Stomach (tissue), 4 donors: Measurements from ENCODE around the gene SEH1L.

Experiments used
- EP300 ChIP-seq: sonication (generic); formaldehyde crosslinking; IDR thresholded peaks from one replicate; pipeline ENCODE4 v1.6.1; 2017; ENCODE audit warnings: antibody characterized with exemption
- POLR2A ChIP-seq, 4 donors: fragments of 450-650 bp; IDR thresholded peaks; one replicate each; pipeline ENCODE4 v1.6.1; 2016; ENCODE audit warnings: antibody characterized with exemption in 4 of 4, control low read depth in 2 of 4, mild to moderate bottlenecking in 1 of 4, moderate library complexity in 1 of 4
- POLR2AphosphoS5 ChIP-seq, 3 donors: sonication (generic); formaldehyde crosslinking; IDR thresholded peaks; one replicate each; pipeline ENCODE4 v1.6.1; 2016; ENCODE audit warnings: antibody characterized with exemption in 3 of 3
- TF ChIP-seq, protein P1 (sequence below), 7 experiments: fragments of 450-650 bp in 4 of 7; fragments of 200-600 bp in 3 of 7; sonication (generic) in 3 of 7; IDR thresholded peaks; one replicate each; pipeline ENCODE4 v1.5.1; 2016 to 2019; ENCODE audit warnings: antibody characterized with exemption in 7 of 7, control low read depth in 2 of 7, mild to moderate bottlenecking in 1 of 7

DNA sequence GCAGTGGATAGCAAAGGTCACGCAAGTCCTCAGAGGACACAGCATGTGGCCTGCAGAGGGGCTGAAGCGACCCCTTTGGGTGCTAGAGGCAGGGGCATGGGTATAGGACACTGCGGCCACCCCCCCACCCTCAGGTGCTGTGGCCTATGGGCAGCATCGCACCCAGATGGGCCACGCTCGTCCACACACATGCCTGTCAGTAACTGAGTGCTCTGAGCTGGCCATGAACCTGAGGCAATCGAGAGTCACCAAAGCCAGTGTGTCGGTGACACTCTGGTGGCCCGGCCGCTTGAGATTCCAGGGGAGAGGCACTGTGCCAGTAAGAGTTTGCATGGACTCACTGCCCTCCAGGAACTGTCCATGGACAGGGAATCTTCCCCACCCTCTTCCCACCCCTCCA is 41.0 kb upstream of the SEH1L start:
- TF ChIP-seq, protein P1, sequence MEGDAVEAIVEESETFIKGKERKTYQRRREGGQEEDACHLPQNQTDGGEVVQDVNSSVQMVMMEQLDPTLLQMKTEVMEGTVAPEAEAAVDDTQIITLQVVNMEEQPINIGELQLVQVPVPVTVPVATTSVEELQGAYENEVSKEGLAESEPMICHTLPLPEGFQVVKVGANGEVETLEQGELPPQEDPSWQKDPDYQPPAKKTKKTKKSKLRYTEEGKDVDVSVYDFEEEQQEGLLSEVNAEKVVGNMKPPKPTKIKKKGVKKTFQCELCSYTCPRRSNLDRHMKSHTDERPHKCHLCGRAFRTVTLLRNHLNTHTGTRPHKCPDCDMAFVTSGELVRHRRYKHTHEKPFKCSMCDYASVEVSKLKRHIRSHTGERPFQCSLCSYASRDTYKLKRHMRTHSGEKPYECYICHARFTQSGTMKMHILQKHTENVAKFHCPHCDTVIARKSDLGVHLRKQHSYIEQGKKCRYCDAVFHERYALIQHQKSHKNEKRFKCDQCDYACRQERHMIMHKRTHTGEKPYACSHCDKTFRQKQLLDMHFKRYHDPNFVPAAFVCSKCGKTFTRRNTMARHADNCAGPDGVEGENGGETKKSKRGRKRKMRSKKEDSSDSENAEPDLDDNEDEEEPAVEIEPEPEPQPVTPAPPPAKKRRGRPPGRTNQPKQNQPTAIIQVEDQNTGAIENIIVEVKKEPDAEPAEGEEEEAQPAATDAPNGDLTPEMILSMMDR (IDR thresholded peaks at IDR 0.05), result no peak
- TF ChIP-seq POLR2A (IDR thresholded peaks at IDR 0.05), result no peak
- no peak for TF ChIP-seq EP300
- TF ChIP-seq POLR2AphosphoS5 (IDR thresholded peaks at IDR 0.05), result no peak
